Urothelium cell line (cell line): ENCODE data around the gene TMUB1.

Experiments used
- DNase-seq: peaks from one replicate; pipeline ENCODE4 v3.0.0; 2011; ENCODE audit warnings: low spot score, mixed read lengths
- FAIRE-seq: peaks from 2 replicates; lab custom pipeline; 2011; peaks lifted over from hg19 to GRCh38; lab: Jason Lieb, UNC

Gene TMUB1

DNA sequence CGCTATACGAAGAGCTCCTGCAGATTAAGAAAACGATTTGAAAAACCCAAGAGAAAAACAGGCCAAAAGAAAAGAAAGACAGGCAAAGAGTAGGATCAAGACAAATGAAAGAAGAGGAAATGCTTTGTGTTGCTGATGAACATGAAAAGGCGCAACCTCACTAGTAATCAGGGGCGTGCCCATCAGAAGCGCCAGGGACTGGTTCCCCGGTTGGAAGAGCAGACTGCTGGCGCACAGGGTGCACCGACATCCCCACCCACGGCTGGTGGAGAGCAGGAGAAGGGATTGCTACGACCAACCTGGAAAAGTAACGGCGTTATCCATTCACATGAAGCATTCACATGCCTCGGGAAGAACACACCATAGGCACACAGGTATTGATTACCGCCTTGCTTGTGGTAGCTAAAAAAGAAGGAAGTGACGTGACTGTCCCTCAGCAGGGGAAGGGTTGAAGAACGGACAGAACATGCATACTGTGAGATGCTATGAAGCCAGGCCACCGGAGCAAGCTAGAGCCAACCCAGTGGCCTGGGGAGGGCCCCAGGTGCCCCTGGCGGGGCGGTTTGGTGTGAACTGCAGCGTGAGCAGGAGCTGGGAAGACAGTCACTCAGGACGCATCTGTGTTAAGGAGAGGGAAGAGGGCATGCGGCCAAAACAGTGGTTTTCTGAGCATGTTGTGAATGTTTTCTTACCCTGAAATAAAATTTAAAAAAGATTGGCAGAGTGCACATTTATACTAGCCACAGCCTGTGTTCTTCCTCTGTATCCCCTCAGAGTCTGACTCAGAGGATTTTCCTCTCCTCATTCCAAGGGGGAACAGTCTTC is 21.3 kb upstream of the TMUB1 start:
- no peak for FAIRE-seq
- DNase-seq, result no peak

DNA sequence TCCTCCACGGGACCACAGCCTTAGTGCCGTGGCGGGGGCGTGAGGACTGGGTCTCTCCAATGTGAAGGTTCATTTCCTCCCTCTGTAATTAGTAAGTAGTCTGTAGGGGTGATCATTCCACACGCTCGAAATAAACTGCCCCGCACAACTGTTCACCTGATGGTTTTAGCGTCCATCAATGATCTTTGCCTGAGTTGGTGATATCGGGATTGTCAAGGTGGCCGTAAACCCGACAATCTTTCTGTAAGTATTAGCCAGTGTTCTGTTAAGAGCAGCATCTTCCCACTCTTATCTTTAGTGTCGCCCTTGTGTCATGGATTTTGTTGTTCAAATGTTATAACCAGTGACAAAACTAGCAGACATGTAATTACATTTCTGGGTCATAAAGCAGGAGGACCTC is 20.7 kb upstream of the TMUB1 start:
- FAIRE-seq, result no peak

DNA sequence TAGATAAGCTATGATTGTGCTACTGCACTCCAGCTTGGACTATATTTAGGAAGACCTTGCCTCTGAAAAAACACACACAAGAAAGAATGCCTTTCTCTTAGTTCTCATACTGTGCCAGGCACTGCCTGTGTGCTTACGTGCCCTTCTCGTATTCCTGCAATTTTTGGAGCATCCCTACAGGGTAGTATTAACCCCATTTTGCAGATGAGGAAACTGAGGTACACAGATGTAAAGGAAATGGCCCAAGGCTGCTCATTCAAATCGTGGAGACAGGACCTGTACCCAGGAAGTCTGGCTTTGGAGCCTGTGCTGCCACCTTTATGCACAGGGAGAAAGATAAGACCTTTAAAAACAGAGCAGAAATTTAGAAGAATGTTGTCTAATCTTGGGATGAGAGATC is 19.7 kb upstream of the TMUB1 start:
- FAIRE-seq (no peak), DNase-seq (no peak)

More for the DNA sequence above, 20.7 kb upstream of the TMUB1 start:
- DNase-seq, result no peak

GRCh38 chr7:151101621-151102396 is 18.5 kb upstream of the TMUB1 start:
- no peak for DNase-seq
- no peak for FAIRE-seq

DNA sequence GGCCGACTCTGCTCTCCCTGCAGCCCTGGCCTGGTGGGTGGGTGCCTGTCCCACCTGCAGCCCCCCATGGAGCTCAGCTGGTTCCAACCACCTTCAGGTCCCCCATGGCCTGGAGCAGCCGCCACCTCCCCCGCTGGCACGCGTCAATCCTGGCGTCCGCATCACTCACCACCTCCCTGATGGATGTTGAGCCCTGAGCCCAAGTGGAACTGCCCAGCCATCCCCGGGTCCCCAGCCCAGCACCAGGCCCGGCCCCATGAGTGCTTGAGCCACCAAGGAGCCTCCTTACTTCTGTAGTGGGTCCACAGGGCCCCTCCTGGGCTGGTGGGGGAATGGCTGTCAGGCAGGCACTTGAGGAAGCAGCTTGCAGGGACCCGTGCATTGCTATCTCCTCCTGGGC is 17.6 kb upstream of the TMUB1 start:
- DNase-seq (no peak), FAIRE-seq (no peak)

DNA sequence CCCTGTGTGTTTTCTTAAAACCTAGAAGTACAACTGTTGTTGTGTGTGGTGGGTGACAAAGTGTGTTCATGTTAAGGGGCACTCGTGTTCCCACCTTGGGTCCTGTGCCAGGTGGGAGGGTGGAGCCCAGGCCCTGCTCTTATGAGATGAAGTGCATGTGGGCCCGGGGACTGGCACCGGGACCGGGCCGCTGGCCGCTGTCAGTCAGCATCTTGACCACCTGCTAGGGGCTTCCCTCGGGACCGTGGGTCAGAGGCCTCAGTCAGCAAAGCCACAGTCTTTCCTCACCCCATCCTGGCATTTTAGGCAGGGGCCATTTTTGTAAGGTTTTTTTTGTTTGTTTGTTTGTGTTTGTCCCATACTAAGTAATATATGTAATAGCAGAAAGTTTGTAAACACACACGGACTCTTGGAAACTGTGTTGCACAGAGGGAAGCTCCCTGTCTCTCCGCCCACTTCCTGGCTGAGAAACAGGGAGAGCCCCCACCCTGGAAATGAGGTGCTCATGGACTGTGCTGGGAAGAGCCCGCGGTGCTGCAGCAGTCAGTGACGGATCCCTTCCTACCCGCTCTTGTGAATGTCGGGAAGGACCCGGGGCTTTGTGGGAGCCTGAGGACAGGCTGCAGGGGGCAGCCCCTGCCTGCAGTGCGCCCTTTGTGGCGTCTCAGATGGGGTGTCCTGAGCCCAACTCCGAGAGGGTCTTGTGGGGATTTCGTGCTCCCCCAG is 16.4 kb upstream of the TMUB1 start:
- FAIRE-seq, result no peak
- no peak for DNase-seq

- DNase-seq (no peak), FAIRE-seq (no peak)
Observed at GRCh38 chr7:151095828-151096475, 12.7 kb upstream of the TMUB1 start.

DNA sequence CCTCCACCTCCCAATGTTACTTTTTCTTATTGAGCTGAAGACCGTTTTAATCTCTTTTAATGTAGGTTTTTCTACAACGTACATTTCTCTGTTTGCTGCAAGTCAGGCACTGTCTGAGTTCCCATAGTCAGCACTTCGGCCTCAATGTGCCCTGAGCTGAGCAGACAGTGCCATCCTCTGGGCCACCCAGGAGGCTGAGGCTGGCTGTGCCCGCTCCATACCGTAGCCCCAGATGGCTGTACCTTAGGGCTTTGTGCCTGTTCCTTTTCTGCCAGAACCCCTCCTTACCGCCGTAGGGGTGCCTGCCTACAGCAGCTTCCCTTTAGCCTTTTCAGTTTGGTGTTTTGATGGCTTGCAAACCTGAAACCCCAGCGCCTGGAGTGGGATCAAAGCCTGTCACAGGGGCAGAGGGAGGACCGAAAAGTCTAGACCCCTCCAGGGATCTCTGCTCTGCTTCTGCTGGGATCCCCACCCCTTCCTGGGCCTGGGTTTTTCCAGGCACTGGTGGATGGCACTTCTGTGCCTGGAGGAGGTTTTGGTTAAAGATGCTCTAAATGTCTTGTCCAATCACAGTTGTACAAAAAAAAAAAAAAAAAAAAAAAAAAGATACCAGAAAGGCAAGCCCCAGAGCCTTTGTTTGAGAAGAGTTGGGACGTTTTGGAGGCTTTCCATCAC is 12.0 kb upstream of the TMUB1 start:
- DNase-seq, result no peak
- no peak for FAIRE-seq

DNA sequence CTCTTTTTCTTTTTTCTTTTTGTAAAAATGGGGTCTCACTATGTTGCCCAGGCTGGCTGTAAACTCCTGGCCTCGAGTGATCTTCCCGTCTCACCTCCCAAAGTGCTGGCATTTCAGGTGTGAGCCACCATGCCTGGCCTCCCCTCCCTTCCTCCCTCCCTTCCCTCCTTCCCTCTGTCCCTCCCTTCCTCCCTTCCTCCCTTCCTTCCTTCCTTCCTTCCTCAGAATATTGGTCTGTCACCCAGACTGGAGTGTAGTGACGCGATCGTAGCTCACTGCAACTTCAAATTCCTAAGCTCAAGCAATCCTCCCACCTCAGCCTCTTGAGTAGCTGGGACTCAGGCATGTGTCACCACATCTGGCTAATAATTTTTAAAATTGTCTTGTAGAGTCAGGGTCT is 11.4 kb upstream of the TMUB1 start:
- no peak for DNase-seq
- no peak for FAIRE-seq

GRCh38 chr7:151093748-151094147 is 10.5 kb upstream of the TMUB1 start:
- DNase-seq, result no peak
- no peak for FAIRE-seq

DNA sequence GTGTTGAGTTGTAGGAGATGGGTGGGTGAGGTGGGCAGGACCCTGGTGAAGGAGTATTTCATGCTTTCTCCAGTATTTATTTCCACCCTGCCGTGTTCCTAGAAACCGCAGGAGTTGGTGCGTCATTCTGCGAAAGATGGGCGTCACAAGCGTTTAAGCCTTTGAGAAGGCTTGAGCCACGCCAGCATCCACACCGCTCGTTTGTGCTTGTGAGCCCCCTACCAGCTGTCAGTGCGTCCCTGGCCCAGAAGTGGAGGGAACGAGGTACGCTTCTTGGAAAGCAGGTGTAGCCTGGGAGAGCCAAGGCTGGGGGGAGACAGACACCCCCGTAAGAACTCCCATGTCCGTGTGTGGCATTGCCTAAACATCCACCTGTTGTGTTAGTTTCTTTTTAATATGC is 8.7 kb upstream of the TMUB1 start:
- FAIRE-seq (no peak), DNase-seq (no peak)

GRCh38 chr7:151091431-151091830 is 8.1 kb upstream of the TMUB1 start:
- no peak for FAIRE-seq
- DNase-seq, result no peak

DNA sequence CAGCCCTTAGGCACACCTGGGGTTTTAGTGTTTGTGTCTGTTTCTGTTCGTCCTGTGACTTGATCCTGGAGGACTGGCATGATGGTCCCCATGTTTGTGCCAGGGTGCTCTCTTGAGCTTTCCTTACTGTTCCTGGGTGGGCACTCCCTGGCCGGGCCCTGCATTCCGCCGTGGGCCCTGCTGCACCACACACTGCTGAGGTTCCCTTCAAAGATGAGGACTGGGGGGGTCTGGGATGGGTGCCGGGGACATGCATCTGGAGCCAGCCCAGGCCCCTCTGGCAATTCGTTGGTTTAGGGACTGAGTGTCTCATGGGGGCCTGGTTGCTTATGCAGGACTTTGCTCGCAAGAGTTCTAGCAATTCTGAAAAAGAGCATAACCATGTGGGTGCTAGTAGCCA is 7.7 kb upstream of the TMUB1 start:
- no peak for DNase-seq
- FAIRE-seq, result no peak

DNA sequence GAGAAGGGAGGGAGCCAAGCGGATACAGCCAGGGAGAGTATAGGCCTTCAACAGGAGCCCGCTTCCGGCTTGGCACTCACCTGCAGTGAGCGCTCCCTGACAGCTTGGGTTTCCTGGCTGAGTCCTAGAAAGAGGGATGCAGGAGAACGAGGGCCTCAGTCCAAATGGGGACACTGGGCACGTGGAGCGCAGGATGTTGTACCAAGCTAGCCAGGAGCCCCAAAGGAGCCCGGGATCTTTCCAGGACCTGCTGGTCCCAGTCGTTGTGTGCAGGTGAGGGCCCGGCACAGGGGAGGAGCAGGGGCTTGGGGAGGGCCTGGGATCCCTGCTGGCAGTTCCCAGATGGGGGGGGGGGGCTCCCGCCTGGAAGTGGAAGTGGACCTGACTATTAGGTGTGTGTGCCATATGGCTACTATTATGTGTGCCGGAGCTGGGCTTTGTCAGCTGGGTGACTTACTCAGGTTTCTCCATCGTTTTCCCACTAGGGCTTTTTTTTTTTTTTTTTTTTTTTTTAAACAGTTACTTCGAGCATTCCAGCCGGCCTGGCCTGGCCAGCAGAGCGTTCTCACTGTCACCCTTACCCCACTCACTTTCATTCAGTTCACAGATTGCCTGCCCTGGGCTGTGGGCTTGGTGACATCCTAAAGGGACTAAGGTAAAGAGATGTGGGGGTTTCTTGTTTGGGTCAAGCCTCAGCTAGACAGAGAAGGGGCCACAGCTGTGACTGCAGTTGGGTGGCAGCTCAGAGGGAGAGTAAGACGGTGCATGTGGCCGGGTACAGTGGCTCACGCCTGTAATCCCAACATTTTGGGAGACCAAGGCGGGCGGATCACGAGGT is 6.8 kb upstream of the TMUB1 start:
- no peak for DNase-seq
- FAIRE-seq, result no peak

DNA sequence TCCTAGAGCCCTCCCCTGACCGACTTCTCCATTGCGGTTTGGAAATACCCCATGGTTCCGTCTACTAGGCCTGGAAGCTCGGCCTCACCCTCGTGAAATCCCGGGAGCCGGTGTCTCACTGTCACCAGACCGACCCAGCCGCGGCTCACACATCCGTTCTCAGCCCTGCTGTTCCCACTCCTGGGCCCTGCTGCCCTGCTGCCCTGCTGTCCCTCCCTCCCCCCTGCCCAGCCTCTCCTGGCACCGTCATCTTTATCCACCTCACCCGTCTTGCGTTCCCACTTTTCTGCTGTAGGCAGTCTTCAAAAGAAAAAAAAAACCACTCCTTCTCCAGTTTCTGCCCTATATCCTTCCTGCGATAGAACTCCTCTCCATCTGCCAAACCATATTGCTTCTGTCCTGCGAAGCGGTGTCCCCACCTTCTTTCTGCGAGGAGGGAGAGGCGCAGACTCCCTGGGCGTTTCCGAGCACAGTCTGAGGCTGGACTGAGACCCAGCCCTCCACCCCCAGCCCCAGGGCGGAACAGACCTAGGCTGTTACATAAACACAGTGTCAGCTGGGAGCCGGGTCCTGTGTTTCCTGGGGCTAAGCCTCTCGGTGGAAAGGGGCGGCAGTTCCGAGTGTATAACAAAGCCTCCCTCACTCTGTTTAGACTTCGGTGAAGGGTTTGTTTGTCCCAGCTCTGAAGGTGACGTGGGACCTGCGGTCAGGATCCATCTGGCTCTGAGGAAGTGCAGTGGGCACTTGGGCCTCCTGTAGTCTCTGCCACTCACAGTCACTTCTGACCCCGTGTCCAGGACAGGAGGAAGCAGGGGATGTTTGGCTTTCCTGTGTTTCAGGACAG is 5.8 kb upstream of the TMUB1 start:
- no peak for FAIRE-seq
- DNase-seq, result no peak

DNA sequence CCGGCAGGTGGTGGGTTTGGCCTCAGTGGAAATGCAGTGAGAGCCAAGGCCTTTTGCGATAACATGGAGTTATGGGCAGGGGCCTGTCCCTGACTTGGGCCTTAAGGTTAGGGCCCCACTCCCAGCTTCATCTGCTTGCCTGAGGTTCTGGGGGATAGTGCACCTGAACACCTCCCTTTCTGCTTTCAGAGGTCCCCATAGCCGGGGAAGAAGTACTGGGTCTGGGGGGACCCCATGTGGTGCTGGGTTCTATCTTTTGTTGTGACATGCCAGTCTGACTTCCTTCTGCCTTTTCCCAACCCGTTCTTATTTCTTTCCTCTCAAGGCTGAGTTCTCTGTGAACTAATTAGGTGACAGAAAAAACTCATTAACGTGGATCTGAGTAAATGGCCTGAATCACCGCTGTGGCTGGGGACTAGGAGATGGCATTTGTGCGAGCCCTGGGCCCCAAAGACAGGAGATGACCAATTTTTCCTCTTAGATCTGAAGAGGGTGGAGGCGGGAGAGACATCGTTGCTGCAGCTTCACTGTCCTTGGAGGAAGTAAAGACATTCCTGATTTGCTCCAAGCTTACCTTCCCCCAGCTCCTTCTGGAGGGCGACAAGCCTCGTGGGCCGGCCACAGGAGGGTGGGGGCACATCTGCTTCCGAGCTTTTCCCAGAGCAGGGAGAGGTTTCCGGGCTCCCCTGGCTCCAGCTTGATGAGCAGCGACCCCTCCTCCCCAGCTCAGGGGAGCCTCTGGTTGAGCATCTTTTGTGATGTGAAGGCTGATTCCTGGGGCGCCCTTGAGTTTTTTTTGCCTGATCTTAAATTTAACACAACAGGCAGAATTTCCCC is 4.9 kb upstream of the TMUB1 start:
- DNase-seq, result no peak
- no peak for FAIRE-seq

GRCh38 chr7:151087245-151088018 is 4.1 kb upstream of the TMUB1 start:
- DNase-seq (no peak), FAIRE-seq (no peak)
